Measurements from ENCODE around the gene NAT14. TPM values are rescaled to one million over a fixed set of nuclear protein-coding genes. Genes with fewer than 3 reads are reported as not detected.

NAT14 gene
- total RNA-seq, 2 donors from 2014 or later, result 3.4 to 3.8 TPM

DNA sequence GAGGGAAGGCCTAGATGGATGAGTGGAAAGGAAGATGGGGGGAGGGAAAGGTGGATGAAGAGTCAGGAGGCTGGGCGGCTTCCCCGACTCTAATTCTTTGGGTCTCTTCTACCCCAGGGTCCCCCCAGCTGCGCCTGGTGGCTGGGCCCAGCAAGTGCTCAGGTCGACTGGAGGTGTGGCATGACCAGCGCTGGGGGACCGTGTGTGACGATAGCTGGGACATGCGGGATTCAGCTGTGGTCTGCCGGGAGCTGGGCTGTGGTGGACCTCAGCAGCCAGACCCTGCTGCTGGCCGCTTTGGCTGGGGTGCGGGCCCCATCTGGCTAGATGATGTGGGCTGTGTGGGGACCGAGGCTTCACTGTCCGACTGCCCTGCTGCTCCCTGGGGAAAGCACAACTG lies 12.8 kb downstream of the NAT14 start:
- Histone ChIP-seq H3K27me3 (replicated peaks; ENCODE audit: insufficient read depth) (no peaks in the 10 kb centered on the region), H3K9me3 (no peaks in the 10 kb centered on the region), H3K4me3 (no peak overlapping the region), H3K27ac (no peak overlapping the region), H3K36me3 (no peaks in the 10 kb centered on the region), H3K4me1 (ENCODE audit: control insufficient read depth in 1 of 2, low read depth in 2 of 2) (no peaks in the 10 kb centered on the region)
- TF ChIP-seq, protein P1, sequence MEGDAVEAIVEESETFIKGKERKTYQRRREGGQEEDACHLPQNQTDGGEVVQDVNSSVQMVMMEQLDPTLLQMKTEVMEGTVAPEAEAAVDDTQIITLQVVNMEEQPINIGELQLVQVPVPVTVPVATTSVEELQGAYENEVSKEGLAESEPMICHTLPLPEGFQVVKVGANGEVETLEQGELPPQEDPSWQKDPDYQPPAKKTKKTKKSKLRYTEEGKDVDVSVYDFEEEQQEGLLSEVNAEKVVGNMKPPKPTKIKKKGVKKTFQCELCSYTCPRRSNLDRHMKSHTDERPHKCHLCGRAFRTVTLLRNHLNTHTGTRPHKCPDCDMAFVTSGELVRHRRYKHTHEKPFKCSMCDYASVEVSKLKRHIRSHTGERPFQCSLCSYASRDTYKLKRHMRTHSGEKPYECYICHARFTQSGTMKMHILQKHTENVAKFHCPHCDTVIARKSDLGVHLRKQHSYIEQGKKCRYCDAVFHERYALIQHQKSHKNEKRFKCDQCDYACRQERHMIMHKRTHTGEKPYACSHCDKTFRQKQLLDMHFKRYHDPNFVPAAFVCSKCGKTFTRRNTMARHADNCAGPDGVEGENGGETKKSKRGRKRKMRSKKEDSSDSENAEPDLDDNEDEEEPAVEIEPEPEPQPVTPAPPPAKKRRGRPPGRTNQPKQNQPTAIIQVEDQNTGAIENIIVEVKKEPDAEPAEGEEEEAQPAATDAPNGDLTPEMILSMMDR (IDR thresholded peaks at IDR 0.05), result no peak
- DNase-seq (ENCODE audit: low spot score), result no peak
- no peak for ATAC-seq (ENCODE audit: insufficient number of reproducible peaks, low FRiP score, low read depth)

DNA sequence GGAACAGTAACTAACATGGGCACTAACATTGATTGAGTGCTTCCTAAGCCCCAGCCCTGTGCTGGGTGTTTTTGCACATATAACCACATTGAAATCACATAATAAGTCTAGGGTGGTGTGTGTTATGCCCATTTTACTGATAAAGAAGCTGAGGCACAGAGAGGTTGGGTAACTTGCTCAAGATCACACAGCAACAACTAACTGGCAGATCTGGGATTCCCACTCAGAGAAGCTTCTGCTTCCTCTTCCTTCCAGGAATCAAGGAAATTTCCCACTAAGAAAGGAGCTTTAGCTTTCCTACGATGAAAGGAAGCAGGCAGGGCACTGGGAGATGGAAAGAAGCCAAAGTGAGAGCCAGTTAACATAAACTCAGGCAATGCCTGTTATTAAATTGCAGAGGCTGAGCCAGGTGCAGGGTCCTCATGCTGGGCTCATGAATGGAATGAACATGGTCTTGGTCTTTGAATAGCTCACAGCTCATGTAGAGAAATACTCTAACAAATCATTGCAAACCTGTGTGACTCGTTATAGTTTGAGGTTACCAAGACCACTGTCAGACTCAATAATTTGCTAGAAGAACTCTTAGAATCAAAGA lies 13.4 kb downstream of the NAT14 start:
- Histone ChIP-seq H3K27ac (no peak overlapping the region), H3K27me3 (replicated peaks; ENCODE audit: insufficient read depth) (no peaks in the 10 kb centered on the region), H3K9me3 (no peaks in the 10 kb centered on the region), H3K36me3 (no peaks in the 10 kb centered on the region), H3K4me1 (ENCODE audit: control insufficient read depth in 1 of 2, low read depth in 2 of 2) (no peaks in the 10 kb centered on the region), H3K4me3 (no peak overlapping the region)
- TF ChIP-seq, protein P1 (IDR thresholded peaks at IDR 0.05), result no peak
- DNase-seq (ENCODE audit: low spot score) (no peak), ATAC-seq (ENCODE audit: insufficient number of reproducible peaks, low FRiP score, low read depth) (no peak)

- no peak overlapping the region for H3K4me3 ChIP-seq
- no peak for ATAC-seq (ENCODE audit: insufficient number of reproducible peaks, low FRiP score, low read depth)
- H3K27ac ChIP-seq, result no peak overlapping the region
- H3K36me3 ChIP-seq, result no peaks in the 10 kb centered on the region
- no peak for DNase-seq (ENCODE audit: low spot score)
- no peaks in the 10 kb centered on the region for H3K4me1 ChIP-seq (ENCODE audit: control insufficient read depth in 1 of 2, low read depth in 2 of 2)
- no peaks in the 10 kb centered on the region for H3K9me3 ChIP-seq
- no peaks in the 10 kb centered on the region for H3K27me3 ChIP-seq (replicated peaks; ENCODE audit: insufficient read depth)
- TF ChIP-seq, protein P1 (IDR thresholded peaks at IDR 0.05), result no peak
These were observed 15.5 kb downstream of the NAT14 start for GRCh38 chr19:55500368-55500952.

- Histone ChIP-seq H3K4me3 (no peak overlapping the region), H3K4me1 (ENCODE audit: control insufficient read depth in 1 of 2, low read depth in 2 of 2) (no peaks in the 10 kb centered on the region), H3K27ac (no peak overlapping the region), H3K36me3 (no peaks in the 10 kb centered on the region), H3K27me3 (replicated peaks; ENCODE audit: insufficient read depth) (no peaks in the 10 kb centered on the region), H3K9me3 (no peaks in the 10 kb centered on the region)
- ATAC-seq (ENCODE audit: insufficient number of reproducible peaks, low FRiP score, low read depth) (no peak), DNase-seq (ENCODE audit: low spot score) (no peak)
- TF ChIP-seq, protein P1 (IDR thresholded peaks at IDR 0.05), result no peak
These were observed 17.4 kb downstream of the NAT14 start for GRCh38 chr19:55502197-55502952.

DNA sequence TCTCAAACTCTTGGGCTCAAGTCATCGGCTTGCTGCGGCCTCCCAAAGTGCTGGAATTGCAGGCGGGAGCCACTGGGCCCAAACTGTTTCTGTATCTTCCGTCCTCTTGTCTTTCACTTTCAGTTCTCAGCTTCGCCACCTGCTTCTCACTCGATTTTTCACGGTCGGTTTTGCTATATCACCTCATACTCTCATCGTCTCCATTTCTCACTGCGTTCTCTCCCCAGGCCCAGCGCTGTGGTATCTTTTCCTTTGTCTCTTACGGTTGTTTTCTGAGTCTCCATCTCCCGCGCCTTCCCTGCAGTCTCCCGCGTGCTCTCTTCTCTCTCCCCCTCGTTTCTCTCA lies 18.1 kb downstream of the NAT14 start:
- no peaks in the 10 kb centered on the region for H3K4me1 ChIP-seq (ENCODE audit: control insufficient read depth in 1 of 2, low read depth in 2 of 2)
- DNase-seq (ENCODE audit: low spot score) (no peak), ATAC-seq (ENCODE audit: insufficient number of reproducible peaks, low FRiP score, low read depth) (no peak)
- no peak overlapping the region for H3K27ac ChIP-seq
- no peaks in the 10 kb centered on the region for H3K36me3 ChIP-seq
- no peaks in the 10 kb centered on the region for H3K27me3 ChIP-seq (replicated peaks; ENCODE audit: insufficient read depth)
- H3K4me3 ChIP-seq, result peak overlapping the region; percentile 80
- TF ChIP-seq, protein P1 (IDR thresholded peaks at IDR 0.05), result no peak
- H3K9me3 ChIP-seq, result no peaks in the 10 kb centered on the region
